ENCODE data around the gene SVIL. TPM values are rescaled to one million over a fixed set of nuclear protein-coding genes. Genes with fewer than 3 reads are reported as not detected.

Gene SVIL
- total RNA-seq, 1 donor from 2014 or later = 258 TPM

GRCh38 chr10:29657719-29658274 lies 23.0 kb upstream of the SVIL start:
- peaks cover 56% of the 10 kb centered on the region for H3K4me1 Mint-ChIP-seq (ENCODE audit: unreplicated experiment)
- DNase-seq (ENCODE audit: extremely low spot score, unreplicated experiment) = no peak
- no peaks in the 10 kb centered on the region for H3K9me3 Mint-ChIP-seq (ENCODE audit: unreplicated experiment)
- TF ChIP-seq CTCF (IDR thresholded peaks at IDR 0.05) = no peak
- H3K4me3 Mint-ChIP-seq (ENCODE audit: unreplicated experiment) = no peak overlapping the region
- H3K27ac Mint-ChIP-seq (ENCODE audit: unreplicated experiment) = peak overlapping the region; percentile 95
- no peaks in the 10 kb centered on the region for H3K27me3 Mint-ChIP-seq (ENCODE audit: unreplicated experiment)
- H3K36me3 Mint-ChIP-seq (ENCODE audit: unreplicated experiment) = peaks cover 50% of the 10 kb centered on the region

GRCh38 chr10:29656451-29656992 lies 21.8 kb upstream of the SVIL start:
- peaks cover 54% of the 10 kb centered on the region for H3K4me1 Mint-ChIP-seq (ENCODE audit: unreplicated experiment)
- H3K27me3 Mint-ChIP-seq (ENCODE audit: unreplicated experiment) = no peaks in the 10 kb centered on the region
- TF ChIP-seq CTCF (IDR thresholded peaks at IDR 0.05) = no peak
- DNase-seq (ENCODE audit: extremely low spot score, unreplicated experiment) = no peak
- H3K4me3 Mint-ChIP-seq (ENCODE audit: unreplicated experiment) = no peak overlapping the region
- no peaks in the 10 kb centered on the region for H3K9me3 Mint-ChIP-seq (ENCODE audit: unreplicated experiment)
- no peak overlapping the region for H3K27ac Mint-ChIP-seq (ENCODE audit: unreplicated experiment)
- peaks cover 59% of the 10 kb centered on the region for H3K36me3 Mint-ChIP-seq (ENCODE audit: unreplicated experiment)

GRCh38 chr10:29652192-29652591 lies 17.4 kb upstream of the SVIL start:
- peaks cover 58% of the 10 kb centered on the region for H3K36me3 Mint-ChIP-seq (ENCODE audit: unreplicated experiment)
- no peak for DNase-seq (ENCODE audit: extremely low spot score, unreplicated experiment)
- H3K4me1 Mint-ChIP-seq (ENCODE audit: unreplicated experiment) = peaks cover 51% of the 10 kb centered on the region
- H3K4me3 Mint-ChIP-seq (ENCODE audit: unreplicated experiment) = no peak overlapping the region
- no peak overlapping the region for H3K27ac Mint-ChIP-seq (ENCODE audit: unreplicated experiment)
- TF ChIP-seq CTCF (IDR thresholded peaks at IDR 0.05) = no peak
- no peaks in the 10 kb centered on the region for H3K9me3 Mint-ChIP-seq (ENCODE audit: unreplicated experiment)
- H3K27me3 Mint-ChIP-seq (ENCODE audit: unreplicated experiment) = no peaks in the 10 kb centered on the region

GRCh38 chr10:29651767-29652166 lies 17.0 kb upstream of the SVIL start:
- no peak overlapping the region for H3K27ac Mint-ChIP-seq (ENCODE audit: unreplicated experiment)

GRCh38 chr10:29650552-29650944 lies 15.8 kb upstream of the SVIL start:
- DNase-seq (ENCODE audit: extremely low spot score, unreplicated experiment) = no peak
- Mint-ChIP-seq H3K4me3 (ENCODE audit: unreplicated experiment) (no peak overlapping the region), H3K9me3 (ENCODE audit: unreplicated experiment) (no peaks in the 10 kb centered on the region), H3K4me1 (ENCODE audit: unreplicated experiment) (peaks cover 62% of the 10 kb centered on the region), H3K27me3 (ENCODE audit: unreplicated experiment) (no peaks in the 10 kb centered on the region), H3K36me3 (ENCODE audit: unreplicated experiment) (peaks cover 43% of the 10 kb centered on the region), H3K27ac (ENCODE audit: unreplicated experiment) (no peak overlapping the region)
- no peak for TF ChIP-seq CTCF (IDR thresholded peaks at IDR 0.05)

More at GRCh38 chr10:29651767-29652166, 17.0 kb upstream of the SVIL start:
- Mint-ChIP-seq H3K9me3 (ENCODE audit: unreplicated experiment) (no peaks in the 10 kb centered on the region), H3K4me1 (ENCODE audit: unreplicated experiment) (peaks cover 54% of the 10 kb centered on the region), H3K4me3 (ENCODE audit: unreplicated experiment) (no peak overlapping the region), H3K36me3 (ENCODE audit: unreplicated experiment) (peaks cover 54% of the 10 kb centered on the region), H3K27me3 (ENCODE audit: unreplicated experiment) (no peaks in the 10 kb centered on the region)
- DNase-seq (ENCODE audit: extremely low spot score, unreplicated experiment) = no peak
- TF ChIP-seq CTCF (IDR thresholded peaks at IDR 0.05) = no peak
